Spleen (tissue), 7 donors: Measurements from ENCODE around the gene MEI4.

Experiments
- CTCF ChIP-seq, 11 experiments: fragments of 200-600 bp in 7 of 11; fragments of 450-650 bp in 4 of 11; sonication (generic) in 4 of 11; IDR thresholded peaks in 8 of 11; conservative IDR thresholded peaks in 3 of 11; 1 replicate in 7 of 11; 2 replicates in 4 of 11; pipeline versions ENCODE4 v1.4.0 to v1.8.0; 2016 to 2021; ENCODE audit warnings: antibody characterized with exemption in 11 of 11, inconsistent platforms in 4 of 11, mild to moderate bottlenecking in 1 of 11
- POLR2A ChIP-seq, 3 donors: fragments of 450-650 bp; IDR thresholded peaks; one replicate each; pipeline ENCODE4 v1.5.1; 2017; ENCODE audit warnings: antibody characterized with exemption in 3 of 3, mild to moderate bottlenecking in 1 of 3
- donor health status: DM: no; HTN: no; CAD: no; lungs with moderate emphysema.
- donor health status: DM: no; HTN: no; CAD: no.
- donor health status: DM: no; HTN: no; CAD: no.

- TF ChIP-seq CTCF (IDR thresholded peaks at IDR 0.05 in 8 of 11, conservative IDR thresholded peaks at IDR 0.05 in 3 of 11): no peak
- no peak for TF ChIP-seq POLR2A (IDR thresholded peaks at IDR 0.05)
Observed at GRCh38 chr6:77688649-77689048, 35.8 kb downstream of the MEI4 start.
